ENCODE results near the gene C1QTNF1.

C1QTNF1 gene

DNA sequence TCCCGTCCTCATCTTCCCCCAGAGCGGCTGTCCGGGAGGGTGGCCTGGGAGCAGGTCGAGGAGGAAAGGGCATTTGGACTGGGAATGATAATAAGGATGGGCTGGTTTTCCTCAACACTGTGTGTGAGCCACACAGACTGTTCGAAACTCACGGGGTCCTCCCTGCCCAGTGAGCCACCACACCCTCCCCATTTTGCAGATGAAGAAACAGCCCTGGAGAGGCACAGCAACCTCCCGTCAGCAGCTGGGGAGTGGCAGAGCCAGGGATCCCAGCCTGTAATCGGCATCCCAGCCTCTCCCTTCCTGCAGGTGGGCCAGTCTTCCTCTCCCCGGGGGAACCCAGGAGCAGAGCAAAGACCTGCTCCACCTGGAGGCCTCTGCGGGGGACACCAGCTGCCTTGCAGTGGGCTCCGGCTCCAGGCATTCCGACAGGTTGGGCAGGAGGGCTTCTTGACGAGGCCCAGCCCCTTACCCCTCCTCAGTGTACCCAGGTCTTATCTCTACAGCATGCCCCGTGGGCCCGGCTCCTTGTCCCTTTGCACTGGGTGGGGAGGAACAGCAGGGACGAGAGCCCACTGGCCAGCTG, 74.4 kb downstream of the C1QTNF1 start:
- no peak; the same call in 2 of the 3 replicates for ATAC-seq
- no peak for TF ChIP-seq BACH2 (CRISPR knock-in tag; IDR thresholded peaks at IDR 0.05; ENCODE audit: borderline replicate concordance)
- no peak for TF ChIP-seq GLIS3 (CRISPR knock-in tag; IDR thresholded peaks at IDR 0.05)
- no peak for TF ChIP-seq ZNF70 (CRISPR knock-in tag; IDR thresholded peaks at IDR 0.05)
- no peak for TF ChIP-seq ISL1 (CRISPR knock-in tag; IDR thresholded peaks at IDR 0.05)
- TF ChIP-seq RARB (CRISPR knock-in tag; IDR thresholded peaks at IDR 0.05): no peak
- TF ChIP-seq ESRRG (CRISPR knock-in tag; IDR thresholded peaks at IDR 0.05): no peak
- no peak for TF ChIP-seq ZFP30 (CRISPR knock-in tag; IDR thresholded peaks at IDR 0.05)
- no peak for TF ChIP-seq ZFP3 (CRISPR knock-in tag; IDR thresholded peaks at IDR 0.05)
- no peak for TF ChIP-seq CSDC2 (CRISPR knock-in tag; IDR thresholded peaks at IDR 0.05)
- no peak for TF ChIP-seq PPARA (CRISPR knock-in tag; IDR thresholded peaks at IDR 0.05; ENCODE audit: borderline replicate concordance)
- TF ChIP-seq, protein P1, sequence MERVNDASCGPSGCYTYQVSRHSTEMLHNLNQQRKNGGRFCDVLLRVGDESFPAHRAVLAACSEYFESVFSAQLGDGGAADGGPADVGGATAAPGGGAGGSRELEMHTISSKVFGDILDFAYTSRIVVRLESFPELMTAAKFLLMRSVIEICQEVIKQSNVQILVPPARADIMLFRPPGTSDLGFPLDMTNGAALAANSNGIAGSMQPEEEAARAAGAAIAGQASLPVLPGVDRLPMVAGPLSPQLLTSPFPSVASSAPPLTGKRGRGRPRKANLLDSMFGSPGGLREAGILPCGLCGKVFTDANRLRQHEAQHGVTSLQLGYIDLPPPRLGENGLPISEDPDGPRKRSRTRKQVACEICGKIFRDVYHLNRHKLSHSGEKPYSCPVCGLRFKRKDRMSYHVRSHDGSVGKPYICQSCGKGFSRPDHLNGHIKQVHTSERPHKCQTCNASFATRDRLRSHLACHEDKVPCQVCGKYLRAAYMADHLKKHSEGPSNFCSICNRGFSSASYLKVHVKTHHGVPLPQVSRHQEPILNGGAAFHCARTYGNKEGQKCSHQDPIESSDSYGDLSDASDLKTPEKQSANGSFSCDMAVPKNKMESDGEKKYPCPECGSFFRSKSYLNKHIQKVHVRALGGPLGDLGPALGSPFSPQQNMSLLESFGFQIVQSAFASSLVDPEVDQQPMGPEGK (CRISPR knock-in tag; IDR thresholded peaks at IDR 0.05; ENCODE audit: borderline replicate concordance): no peak
- TF ChIP-seq, protein P2, sequence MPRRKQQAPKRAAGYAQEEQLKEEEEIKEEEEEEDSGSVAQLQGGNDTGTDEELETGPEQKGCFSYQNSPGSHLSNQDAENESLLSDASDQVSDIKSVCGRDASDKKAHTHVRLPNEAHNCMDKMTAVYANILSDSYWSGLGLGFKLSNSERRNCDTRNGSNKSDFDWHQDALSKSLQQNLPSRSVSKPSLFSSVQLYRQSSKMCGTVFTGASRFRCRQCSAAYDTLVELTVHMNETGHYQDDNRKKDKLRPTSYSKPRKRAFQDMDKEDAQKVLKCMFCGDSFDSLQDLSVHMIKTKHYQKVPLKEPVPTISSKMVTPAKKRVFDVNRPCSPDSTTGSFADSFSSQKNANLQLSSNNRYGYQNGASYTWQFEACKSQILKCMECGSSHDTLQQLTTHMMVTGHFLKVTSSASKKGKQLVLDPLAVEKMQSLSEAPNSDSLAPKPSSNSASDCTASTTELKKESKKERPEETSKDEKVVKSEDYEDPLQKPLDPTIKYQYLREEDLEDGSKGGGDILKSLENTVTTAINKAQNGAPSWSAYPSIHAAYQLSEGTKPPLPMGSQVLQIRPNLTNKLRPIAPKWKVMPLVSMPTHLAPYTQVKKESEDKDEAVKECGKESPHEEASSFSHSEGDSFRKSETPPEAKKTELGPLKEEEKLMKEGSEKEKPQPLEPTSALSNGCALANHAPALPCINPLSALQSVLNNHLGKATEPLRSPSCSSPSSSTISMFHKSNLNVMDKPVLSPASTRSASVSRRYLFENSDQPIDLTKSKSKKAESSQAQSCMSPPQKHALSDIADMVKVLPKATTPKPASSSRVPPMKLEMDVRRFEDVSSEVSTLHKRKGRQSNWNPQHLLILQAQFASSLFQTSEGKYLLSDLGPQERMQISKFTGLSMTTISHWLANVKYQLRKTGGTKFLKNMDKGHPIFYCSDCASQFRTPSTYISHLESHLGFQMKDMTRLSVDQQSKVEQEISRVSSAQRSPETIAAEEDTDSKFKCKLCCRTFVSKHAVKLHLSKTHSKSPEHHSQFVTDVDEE (CRISPR knock-in tag; IDR thresholded peaks at IDR 0.05): no peak
- TF ChIP-seq ARNTL (CRISPR knock-in tag; IDR thresholded peaks at IDR 0.05; ENCODE audit: borderline replicate concordance, low read depth): no peak
- TF ChIP-seq, protein P3, sequence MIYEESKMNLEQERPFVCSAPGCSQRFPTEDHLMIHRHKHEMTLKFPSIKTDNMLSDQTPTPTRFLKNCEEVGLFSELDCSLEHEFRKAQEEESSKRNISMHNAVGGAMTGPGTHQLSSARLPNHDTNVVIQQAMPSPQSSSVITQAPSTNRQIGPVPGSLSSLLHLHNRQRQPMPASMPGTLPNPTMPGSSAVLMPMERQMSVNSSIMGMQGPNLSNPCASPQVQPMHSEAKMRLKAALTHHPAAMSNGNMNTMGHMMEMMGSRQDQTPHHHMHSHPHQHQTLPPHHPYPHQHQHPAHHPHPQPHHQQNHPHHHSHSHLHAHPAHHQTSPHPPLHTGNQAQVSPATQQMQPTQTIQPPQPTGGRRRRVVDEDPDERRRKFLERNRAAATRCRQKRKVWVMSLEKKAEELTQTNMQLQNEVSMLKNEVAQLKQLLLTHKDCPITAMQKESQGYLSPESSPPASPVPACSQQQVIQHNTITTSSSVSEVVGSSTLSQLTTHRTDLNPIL (CRISPR knock-in tag; IDR thresholded peaks at IDR 0.05; ENCODE audit: low read depth): no peak
- TF ChIP-seq TCF4 (CRISPR knock-in tag; IDR thresholded peaks at IDR 0.05; ENCODE audit: borderline replicate concordance): no peak
- no peak for TF ChIP-seq ZNF8 (CRISPR knock-in tag; IDR thresholded peaks at IDR 0.05)
- no peak for TF ChIP-seq TOX (CRISPR knock-in tag; IDR thresholded peaks at IDR 0.05; ENCODE audit: borderline replicate concordance)
- TF ChIP-seq ZNF565 (CRISPR knock-in tag; conservative IDR thresholded peaks at IDR 0.05; ENCODE audit: low read depth): no peak

All from SK-N-SH treated with all-trans-retinoic acid at 6 μM for 48 hours (cell line).